GM18502 (cell line): ENCODE results near the gene EPHA5.

ENCODE experiments used
- ATAC-seq: cut with Tn5 transposase; IDR thresholded peaks from one replicate; pipeline ENCODE4 v1.9.1; 2021; ENCODE audit warnings: mild to moderate bottlenecking; ENCODE audit not compliant: unreplicated experiment, poor library complexity

The EPHA5 gene

GRCh38 chr4:65670331-65671031, at the start of gene EPHA5:
Gene EPHA5 (minus strand): TSS chr4:65670489. CDS start chr4:65669742, 747 bp downstream.
- no peak for ATAC-seq

GRCh38 chr4:65719635-65720034, 49.3 kb upstream of the EPHA5 start:
- ATAC-seq, result no peak

GRCh38 chr4:65698631-65699030, 28.3 kb upstream of the EPHA5 start:
- ATAC-seq, result no peak

- no peak for ATAC-seq
These were observed 26.1 kb upstream of the EPHA5 start for GRCh38 chr4:65696436-65696835.

GRCh38 chr4:65671372-65671771, 1.1 kb upstream of the EPHA5 start:
- no peak for ATAC-seq

- no peak for ATAC-seq
These were observed 314 bp downstream of the EPHA5 start for GRCh38 chr4:65670020-65670330.

GRCh38 chr4:65669111-65670019, 924 bp downstream of the EPHA5 start:
- ATAC-seq, result no peak

GRCh38 chr4:65668201-65669089, 1.8 kb downstream of the EPHA5 start:
- no peak for ATAC-seq

GRCh38 chr4:65667506-65668041, 2.7 kb downstream of the EPHA5 start:
- ATAC-seq, result no peak

GRCh38 chr4:65665771-65666523, 4.3 kb downstream of the EPHA5 start:
- ATAC-seq, result no peak

GRCh38 chr4:65661471-65661870, 8.8 kb downstream of the EPHA5 start:
- ATAC-seq, result no peak

GRCh38 chr4:65658117-65658516, 12.2 kb downstream of the EPHA5 start:
- no peak for ATAC-seq

GRCh38 chr4:65656008-65656407, 14.3 kb downstream of the EPHA5 start:
- ATAC-seq, result no peak

GRCh38 chr4:65654976-65655375, 15.3 kb downstream of the EPHA5 start:
- no peak for ATAC-seq

- no peak for ATAC-seq
These were observed 16.4 kb downstream of the EPHA5 start for GRCh38 chr4:65653740-65654361.

GRCh38 chr4:65651751-65652150, 18.5 kb downstream of the EPHA5 start:
- no peak for ATAC-seq

GRCh38 chr4:65651031-65651430, 19.3 kb downstream of the EPHA5 start:
- no peak for ATAC-seq

GRCh38 chr4:65646136-65646535, 24.2 kb downstream of the EPHA5 start:
- no peak for ATAC-seq

- no peak for ATAC-seq
These were observed 25.1 kb downstream of the EPHA5 start for GRCh38 chr4:65645185-65645584.
